Lower leg skin (tissue), 4 donors: ENCODE measurements around the gene STARD8. TPM values are rescaled to one million over a fixed set of nuclear protein-coding genes. Genes with fewer than 3 reads are reported as not detected.

ENCODE experiments used
- DNase-seq, 2 donors: peaks; one replicate each; pipeline ENCODE4 v3.0.0-alpha.2; 2019; ENCODE audit warnings: low spot score in 2 of 2
- H3K4me3 ChIP-seq: fragments of 200-600 bp; sonication (generic); 2 replicates; pipeline ENCODE4 v1.5.1; 2017; ENCODE audit warnings: mild to moderate bottlenecking, low read depth; ENCODE audit not compliant: poor library complexity, severe bottlenecking
- CTCF ChIP-seq, 3 donors: fragments of 450-650 bp; IDR thresholded peaks; one replicate each; pipeline ENCODE4 v1.5.1; 2016; ENCODE audit warnings: antibody characterized with exemption in 3 of 3, mild to moderate bottlenecking in 3 of 3, moderate library complexity in 2 of 3
- POLR2A ChIP-seq, 2 donors: fragments of 450-650 bp; IDR thresholded peaks; one replicate each; pipeline ENCODE4 v1.6.1; 2016 to 2017; ENCODE audit warnings: antibody characterized with exemption in 2 of 2, mild to moderate bottlenecking in 1 of 2, moderate library complexity in 1 of 2
- WGBS, 2 donors: methylation state at CpG; one replicate each; pipeline ENCODE4 v1.1.5; 2018; 5-methylcytosine and 5-hydroxymethylcytosine counted together
- intact Hi-C: fragments of 100-400 bp; cut with DNase I; formaldehyde crosslinking; loops from one replicate; pipeline ENCODE4 v1.15.0; 2023; ENCODE audit warnings: low total_unique reads
- total RNA-seq, 4 donors: library from RNA; depleted of rRNA; stranded (reverse); fragments of >200 nt; gene quantifications; one replicate each; pipeline ENCODE4 v1.1.0, GENCODE V29; 2016

The STARD8 gene
- total RNA-seq, 4 donors from 2014 or later = 1.4 to 6.0 (median 2.5) TPM

- TF ChIP-seq CTCF (IDR thresholded peaks at IDR 0.05) = no peak
- no peak for TF ChIP-seq POLR2A (IDR thresholded peaks at IDR 0.05)
- no peak overlapping the region for H3K4me3 ChIP-seq
- peak in 1 of 2 donors; percentile 76 for DNase-seq
- intact Hi-C loops = no loop called here
- 93 to 97% methylated on average over 4 to 9 of the region's 10 CpGs for WGBS, 2 donors
Measured at GRCh38 chrX:68718443-68718820, 71.0 kb downstream of the STARD8 start.

- DNase-seq = peak in 1 of 2 donors; percentile 73
- intact Hi-C loops = no loop called here
- H3K4me3 ChIP-seq = no peak overlapping the region
- TF ChIP-seq POLR2A (IDR thresholded peaks at IDR 0.05) (no peak), CTCF (IDR thresholded peaks at IDR 0.05) (no peak)
- WGBS, 2 donors = 84 to 87% methylated on average over 4 to 14 of the region's 14 CpGs
Measured at GRCh38 chrX:68719181-68719903, 71.9 kb downstream of the STARD8 start.

- H3K4me3 ChIP-seq = no peak overlapping the region
- 85 to 88% methylated on average over 3 to 11 of the region's 11 CpGs for WGBS, 2 donors
- peak in 1 of 2 donors; percentile 57 for DNase-seq
- no peak for TF ChIP-seq CTCF (IDR thresholded peaks at IDR 0.05)
- no peak for TF ChIP-seq POLR2A (IDR thresholded peaks at IDR 0.05)
- intact Hi-C loops = no loop called here
Measured at GRCh38 chrX:68719904-68720614, 72.6 kb downstream of the STARD8 start.

- peak in 1 of 2 donors; percentile 63 for DNase-seq
- H3K4me3 ChIP-seq = no peak overlapping the region
- intact Hi-C loops = no loop called here
- 90 to 91% methylated on average over 8 to 9 of the region's 9 CpGs for WGBS, 2 donors
- no peak for TF ChIP-seq CTCF (IDR thresholded peaks at IDR 0.05)
- TF ChIP-seq POLR2A (IDR thresholded peaks at IDR 0.05) = no peak
Measured at GRCh38 chrX:68720851-68721250, 73.4 kb downstream of the STARD8 start.

- WGBS, 2 donors = 83% methylated on average over 7 of the region's 7 CpGs; no CpG with 5 or more reads in 1 of the 2 donors
- peak in 1 of 2 donors; percentile 79 for DNase-seq
- TF ChIP-seq CTCF (IDR thresholded peaks at IDR 0.05) (no peak), POLR2A (IDR thresholded peaks at IDR 0.05) (no peak)
- no peak overlapping the region for H3K4me3 ChIP-seq
- intact Hi-C loops = no loop called here
Measured at GRCh38 chrX:68721546-68721945, 74.1 kb downstream of the STARD8 start.
